PC-3 (cell line): Measurements from ENCODE around the gene PRKRIP1. TPM values are rescaled to one million over a fixed set of nuclear protein-coding genes. Genes with fewer than 3 reads are reported as not detected.

Experiments used
- ATAC-seq: fragments of 200-7000 bp; cut with Tn5 transposase; 2 replicates; pipeline ENCODE4 v1.9.1; 2020; ENCODE audit warnings: mild to moderate bottlenecking, moderate library complexity
- BruUV-seq: library from RNA; stranded (reverse); fragments of 400-500 nt; replicated peaks from 2 replicates; lab custom pipeline; 2021; lab: Mats Ljungman, UMichigan
- CTCF ChIA-PET: fragments of 300-600 bp; sonication (Branson Sonifier 250); formaldehyde crosslinking; loops from one replicate; lab custom pipeline; 2022; ENCODE audit warnings: antibody characterized with exemption; lab: Charles Lee
- POLR2A ChIA-PET: fragments of 300-600 bp; sonication (Branson Sonifier 250); formaldehyde crosslinking; loops from one replicate; lab custom pipeline; 2022; ENCODE audit warnings: antibody characterized with exemption; ENCODE audit not compliant: unreplicated experiment; lab: Charles Lee
- DNase-seq: peaks from one replicate; pipeline ENCODE4 v3.0.0-alpha.2; 2015
- H2AFZ ChIP-seq: fragments of 300-600 bp; sonication (generic); 2 replicates; pipeline ENCODE4 v1.6.0; 2016; ENCODE audit warnings: antibody characterized with exemption, low read length
- H3F3A ChIP-seq: fragments of 300-600 bp; sonication (generic); one replicate; pipeline ENCODE4 v1.6.0; 2017; ENCODE audit warnings: antibody characterized with exemption, low read length, control low read depth, mild to moderate bottlenecking; ENCODE audit not compliant: unreplicated experiment
- H3K27ac ChIP-seq: fragments of 300-600 bp; sonication (generic); 2 replicates; pipeline ENCODE4 v1.5.1; 2016; ENCODE audit warnings: mild to moderate bottlenecking, low read length
- H3K27me3 ChIP-seq: fragments of 300-600 bp; sonication (generic); 2 replicates; pipeline ENCODE4 v1.6.1; 2016; ENCODE audit warnings: low read length, mixed read lengths
- H3K36me3 ChIP-seq: fragments of 300-600 bp; sonication (generic); 2 replicates; pipeline ENCODE4 v1.6.1; 2016; ENCODE audit warnings: low read depth, mixed run types, low read length, mixed read lengths
- H3K4me1 ChIP-seq: fragments of 300-600 bp; sonication (generic); 2 replicates; pipeline ENCODE4 v1.5.1; 2016; ENCODE audit warnings: low read length; ENCODE audit not compliant: insufficient read depth
- H3K4me2 ChIP-seq: fragments of 300-600 bp; sonication (generic); 2 replicates; pipeline ENCODE4 v1.6.0; 2016; ENCODE audit warnings: low read length
- H3K4me3 ChIP-seq: fragments of 300-600 bp; sonication (generic); 2 replicates; pipeline ENCODE4 v1.5.1; 2016; ENCODE audit warnings: mild to moderate bottlenecking, low read length, mixed read lengths
- H3K79me2 ChIP-seq: fragments of 300-600 bp; sonication (generic); 2 replicates; pipeline ENCODE4 v1.6.1; 2017; ENCODE audit warnings: low read length, mixed read lengths
- H3K9ac ChIP-seq: fragments of 300-600 bp; sonication (generic); 2 replicates; pipeline ENCODE4 v1.6.0; 2016; ENCODE audit warnings: mild to moderate bottlenecking, low read length
- H3K9me2 ChIP-seq: fragments of 300-600 bp; sonication (generic); replicated peaks from 2 replicates; pipeline ENCODE4 v1.6.1; 2016; ENCODE audit warnings: mixed run types, low read length, mixed read lengths
- H3K9me3 ChIP-seq: fragments of 300-600 bp; sonication (generic); 2 replicates; pipeline ENCODE4 v1.6.1; 2016; ENCODE audit warnings: low read length, mixed read lengths
- H4K20me1 ChIP-seq: fragments of 300-600 bp; sonication (generic); 2 replicates; pipeline ENCODE4 v1.6.1; 2016; ENCODE audit warnings: low read length, mixed read lengths
- EZH2 ChIP-seq: fragments of 300-600 bp; sonication (generic); IDR thresholded peaks from one replicate; pipeline ENCODE4 v1.6.1; 2017; ENCODE audit warnings: antibody characterized with exemption, mild to moderate bottlenecking, low read length; ENCODE audit not compliant: unreplicated experiment
- EZH2phosphoT487 ChIP-seq: fragments of 300-600 bp; sonication (generic); IDR thresholded peaks from 2 replicates; pipeline ENCODE4 v1.6.1; 2018; ENCODE audit warnings: mild to moderate bottlenecking, antibody characterized with exemption, low read length, borderline replicate concordance
- intact Hi-C: fragments of 100-400 bp; cut with micrococcal nuclease; formaldehyde crosslinking; loops from 2 replicates; pipeline ENCODE4 v1.9.0; 2023
- total RNA-seq: library from RNA; depleted of rRNA; stranded (reverse); fragments of >200 nt; gene quantifications from 2 replicates; pipeline ENCODE4 v1.2.3, GENCODE V29; 2014
- TF ChIP-seq, protein P1 (sequence below): fragments of 300-600 bp; sonication (generic); conservative IDR thresholded peaks from 2 replicates; pipeline ENCODE4 v1.5.1; 2017; ENCODE audit warnings: antibody characterized with exemption, low read depth, mild to moderate bottlenecking, low read length

PRKRIP1 gene
- total RNA-seq, 1 experiment from 2014 or later = 28.9 TPM

DNA sequence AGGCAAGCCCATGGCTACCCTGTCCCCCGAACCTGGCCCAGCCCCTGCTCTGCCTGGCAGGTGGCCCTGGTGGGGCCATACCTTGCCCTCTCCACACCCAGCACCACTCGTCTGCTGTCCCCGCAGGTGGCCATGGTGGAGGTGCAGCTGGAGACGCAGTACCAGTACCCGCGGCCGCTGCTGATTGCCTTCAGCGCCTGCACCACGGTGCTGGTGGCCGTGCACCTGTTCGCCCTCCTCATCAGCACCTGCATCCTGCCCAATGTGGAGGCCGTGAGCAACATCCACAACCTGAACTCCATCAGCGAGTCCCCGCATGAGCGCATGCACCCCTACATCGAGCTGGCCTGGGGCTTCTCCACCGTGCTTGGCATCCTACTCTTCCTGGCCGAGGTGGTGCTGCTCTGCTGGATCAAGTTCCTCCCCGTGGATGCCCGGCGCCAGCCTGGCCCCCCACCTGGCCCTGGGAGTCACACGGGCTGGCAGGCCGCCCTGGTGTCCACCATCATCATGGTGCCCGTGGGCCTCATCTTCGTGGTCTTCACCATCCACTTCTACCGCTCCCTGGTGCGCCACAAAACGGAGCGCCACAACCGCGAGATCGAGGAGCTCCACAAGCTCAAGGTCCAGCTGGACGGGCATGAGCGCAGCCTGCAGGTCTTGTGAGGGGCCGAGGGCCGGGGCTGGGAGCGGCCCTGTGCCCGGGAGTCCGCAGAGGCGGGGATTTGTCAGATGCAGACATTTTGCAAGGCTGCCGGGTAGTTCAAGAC, 50.4 kb downstream of the PRKRIP1 start:
- CTCF ChIA-PET = no interaction called here
- Histone ChIP-seq H3K27me3 (no peaks in the 10 kb centered on the region), H3K9me2 (no peaks in the 10 kb centered on the region), H2AFZ (no peak overlapping the region), H3K79me2 (no peaks in the 10 kb centered on the region), H3K9me3 (no peaks in the 10 kb centered on the region), H3K27ac (no peak overlapping the region), H3K36me3 (no peaks in the 10 kb centered on the region), H4K20me1 (no peaks in the 10 kb centered on the region), H3K9ac (no peak overlapping the region), H3K4me2 (no peak overlapping the region), H3K4me1 (peaks cover 5% of the 10 kb centered on the region; the same call in 1 of the 2 replicates), H3F3A (no peaks in the 10 kb centered on the region), H3K4me3 (no peak overlapping the region)
- DNase-seq = no peak
- POLR2A ChIA-PET = no interaction called here
- intact Hi-C loops = no loop called here
- BruUV-seq = no TSS peak
- TF ChIP-seq EZH2 (no peak), EZH2phosphoT487 (no peak)
- TF ChIP-seq, protein P1, sequence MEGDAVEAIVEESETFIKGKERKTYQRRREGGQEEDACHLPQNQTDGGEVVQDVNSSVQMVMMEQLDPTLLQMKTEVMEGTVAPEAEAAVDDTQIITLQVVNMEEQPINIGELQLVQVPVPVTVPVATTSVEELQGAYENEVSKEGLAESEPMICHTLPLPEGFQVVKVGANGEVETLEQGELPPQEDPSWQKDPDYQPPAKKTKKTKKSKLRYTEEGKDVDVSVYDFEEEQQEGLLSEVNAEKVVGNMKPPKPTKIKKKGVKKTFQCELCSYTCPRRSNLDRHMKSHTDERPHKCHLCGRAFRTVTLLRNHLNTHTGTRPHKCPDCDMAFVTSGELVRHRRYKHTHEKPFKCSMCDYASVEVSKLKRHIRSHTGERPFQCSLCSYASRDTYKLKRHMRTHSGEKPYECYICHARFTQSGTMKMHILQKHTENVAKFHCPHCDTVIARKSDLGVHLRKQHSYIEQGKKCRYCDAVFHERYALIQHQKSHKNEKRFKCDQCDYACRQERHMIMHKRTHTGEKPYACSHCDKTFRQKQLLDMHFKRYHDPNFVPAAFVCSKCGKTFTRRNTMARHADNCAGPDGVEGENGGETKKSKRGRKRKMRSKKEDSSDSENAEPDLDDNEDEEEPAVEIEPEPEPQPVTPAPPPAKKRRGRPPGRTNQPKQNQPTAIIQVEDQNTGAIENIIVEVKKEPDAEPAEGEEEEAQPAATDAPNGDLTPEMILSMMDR = no peak
- ATAC-seq = no peak

GRCh38 chr7:102447311-102447710, 51.1 kb downstream of the PRKRIP1 start:
- peaks cover 5% of the 10 kb centered on the region; the same call in 1 of the 2 replicates for H3K4me1 ChIP-seq
- H4K20me1 ChIP-seq = no peaks in the 10 kb centered on the region
- intact Hi-C loops = no loop called here
- H3K79me2 ChIP-seq = no peaks in the 10 kb centered on the region
- ChIA-PET CTCF (no interaction called here), POLR2A (no interaction called here)
- no peaks in the 10 kb centered on the region for H3K9me3 ChIP-seq
- no peaks in the 10 kb centered on the region for H3K36me3 ChIP-seq
- H3K4me2 ChIP-seq = no peak overlapping the region
- no peak for ATAC-seq
- DNase-seq = no peak
- no peak for TF ChIP-seq EZH2
- no peak for TF ChIP-seq EZH2phosphoT487
- TF ChIP-seq, protein P1 = no peak
- BruUV-seq = TSS peak; percentile 12
- H2AFZ ChIP-seq = no peak overlapping the region
- H3K4me3 ChIP-seq = no peak overlapping the region
- H3K27me3 ChIP-seq = no peaks in the 10 kb centered on the region
- H3K9ac ChIP-seq = no peak overlapping the region
- H3K27ac ChIP-seq = no peak overlapping the region
- H3F3A ChIP-seq = no peaks in the 10 kb centered on the region
- no peaks in the 10 kb centered on the region for H3K9me2 ChIP-seq

DNA sequence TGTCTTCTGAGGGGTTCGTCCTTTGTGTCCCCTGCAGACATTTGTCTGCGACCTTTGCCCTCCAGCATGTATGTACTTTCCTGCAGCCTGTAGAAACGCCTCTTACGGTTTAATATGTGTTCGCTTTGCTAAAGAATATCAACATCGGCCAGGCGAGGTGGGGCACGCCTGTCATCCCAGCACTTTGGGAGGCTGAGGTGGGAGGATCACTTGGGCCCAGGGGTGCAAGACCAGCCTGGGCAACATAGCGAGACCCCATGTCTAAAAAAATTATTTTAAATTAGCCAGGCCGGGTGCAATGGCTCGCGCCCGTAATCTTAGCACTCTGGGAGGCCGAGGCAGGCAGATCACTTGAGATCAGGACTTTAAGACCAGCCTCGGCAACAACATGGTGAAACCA, 53.0 kb downstream of the PRKRIP1 start:
- Histone ChIP-seq H3K9me2 (no peaks in the 10 kb centered on the region), H3K9me3 (no peaks in the 10 kb centered on the region), H3K79me2 (no peaks in the 10 kb centered on the region), H3K27ac (no peak overlapping the region), H3F3A (no peaks in the 10 kb centered on the region), H3K4me2 (no peak overlapping the region), H3K9ac (no peak overlapping the region), H3K4me1 (peaks cover 5% of the 10 kb centered on the region; the same call in 1 of the 2 replicates), H3K4me3 (no peak overlapping the region), H4K20me1 (no peaks in the 10 kb centered on the region), H2AFZ (no peak overlapping the region), H3K27me3 (no peaks in the 10 kb centered on the region), H3K36me3 (no peaks in the 10 kb centered on the region)
- intact Hi-C loops = no loop called here
- no TSS peak for BruUV-seq
- DNase-seq (no peak), ATAC-seq (no peak)
- ChIA-PET CTCF (no interaction called here), POLR2A (no interaction called here)
- TF ChIP-seq EZH2 = no peak
